CD4-positive, alpha-beta T cell treated with Interferon gamma for 1 hour (primary cell): ENCODE measurements around the gene ERVW-1.
"Not testable (repeated sequence)": the region's sequence is repeated elsewhere in the genome, so short reads cannot be mapped to it uniquely, and the experiment has no call there.

Experiments used
- DNase-seq: peaks from one replicate; pipeline ENCODE4 v3.0.0-alpha.2; 2020

ERVW-1 gene

GRCh38 chr7:92477681-92478080 is at the start of gene ERVW-1:
TSS of gene ERVW-1 (minus strand) at chr7:92477946. CDS start at chr7:92470381, 7,565 bp downstream.
- DNase-seq: not testable (repeated sequence)

DNA sequence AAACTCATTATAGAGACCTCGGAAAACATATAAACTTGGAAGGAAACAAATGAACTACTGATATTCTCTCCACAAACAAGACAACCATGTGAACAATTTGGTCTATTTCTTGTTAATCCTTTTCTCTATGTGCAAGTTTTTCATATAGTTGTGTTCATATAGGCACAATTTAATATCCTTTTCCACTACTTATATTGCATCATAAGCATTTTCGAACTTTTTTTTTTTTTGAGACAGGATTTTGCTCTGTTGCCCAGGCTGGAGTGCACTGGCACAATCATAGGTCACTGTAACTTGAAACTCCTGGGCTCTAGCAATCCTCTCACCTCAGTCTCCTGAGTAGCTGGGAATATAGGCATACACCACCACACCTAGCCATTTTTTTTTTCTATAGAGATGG is 45.4 kb upstream of the ERVW-1 start:
- DNase-seq: no peak

- DNase-seq: no peak
These were observed 42.3 kb upstream of the ERVW-1 start for GRCh38 chr7:92520024-92520423.

DNA sequence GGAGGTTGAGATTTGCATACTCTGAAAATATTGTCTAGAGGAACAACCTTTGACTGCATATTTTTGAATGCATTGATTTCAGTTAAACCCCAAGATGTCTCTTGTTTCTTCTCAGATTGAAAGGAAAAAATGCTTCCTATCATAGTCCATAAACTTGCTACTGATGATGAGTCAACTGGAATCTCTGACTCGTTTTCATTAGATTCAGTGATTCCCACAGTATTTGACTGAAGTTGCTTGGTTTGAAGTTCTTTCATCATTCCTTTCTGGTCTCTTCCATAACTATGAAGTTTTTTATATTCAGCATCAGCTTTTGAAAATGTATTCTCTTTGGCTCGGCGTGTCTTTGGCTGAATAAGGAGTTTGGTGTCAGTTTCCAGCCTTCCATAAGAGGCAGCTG is 39.9 kb upstream of the ERVW-1 start:
- no peak for DNase-seq

GRCh38 chr7:92513167-92513902 is 35.6 kb upstream of the ERVW-1 start:
- DNase-seq: no peak

DNA sequence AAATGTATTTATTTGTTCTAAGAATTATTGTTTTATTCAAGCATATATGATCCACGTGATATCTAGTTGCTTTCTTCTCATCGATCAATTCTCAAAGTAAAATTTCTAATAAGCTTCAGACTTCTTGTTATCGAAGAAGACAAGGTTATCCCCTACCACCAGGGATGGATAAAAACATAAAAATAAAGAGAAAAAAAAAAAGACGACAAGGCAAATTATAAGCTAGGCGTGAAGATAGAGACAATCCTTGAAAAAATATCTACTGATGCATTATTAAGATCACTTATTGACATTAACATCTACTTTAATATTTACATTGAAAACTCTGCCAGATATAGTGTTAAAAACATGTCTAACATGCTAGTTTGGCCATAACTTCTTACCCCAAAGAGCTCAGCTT is 31.2 kb upstream of the ERVW-1 start:
- DNase-seq: no peak

- DNase-seq: no peak
These were observed 28.6 kb upstream of the ERVW-1 start for GRCh38 chr7:92506363-92506762.

DNA sequence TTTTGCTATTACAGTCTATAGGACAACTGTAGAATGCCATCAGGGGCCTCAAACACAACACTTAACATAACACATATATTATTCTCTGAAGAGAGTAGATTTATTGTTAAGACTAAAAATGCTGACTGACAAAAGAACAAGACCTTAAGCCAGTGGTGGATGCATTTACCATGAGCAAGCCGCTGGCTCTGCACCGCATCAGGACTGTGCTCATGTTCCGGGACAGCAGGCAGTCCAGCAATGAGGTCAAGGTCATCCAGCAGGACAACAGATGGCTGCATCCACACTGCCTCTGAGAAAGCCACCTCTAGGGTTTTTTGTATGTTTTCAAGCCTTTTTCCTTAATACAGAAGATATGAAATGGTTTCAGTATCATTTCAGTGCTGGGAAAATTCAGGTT is 26.8 kb upstream of the ERVW-1 start:
- DNase-seq: no peak

GRCh38 chr7:92503767-92504166 is 26.0 kb upstream of the ERVW-1 start:
- DNase-seq: no peak

- no peak for DNase-seq
These were observed 20.8 kb upstream of the ERVW-1 start for GRCh38 chr7:92498557-92498956.

- no peak for DNase-seq
These were observed 19.1 kb upstream of the ERVW-1 start for GRCh38 chr7:92496876-92497275.

DNA sequence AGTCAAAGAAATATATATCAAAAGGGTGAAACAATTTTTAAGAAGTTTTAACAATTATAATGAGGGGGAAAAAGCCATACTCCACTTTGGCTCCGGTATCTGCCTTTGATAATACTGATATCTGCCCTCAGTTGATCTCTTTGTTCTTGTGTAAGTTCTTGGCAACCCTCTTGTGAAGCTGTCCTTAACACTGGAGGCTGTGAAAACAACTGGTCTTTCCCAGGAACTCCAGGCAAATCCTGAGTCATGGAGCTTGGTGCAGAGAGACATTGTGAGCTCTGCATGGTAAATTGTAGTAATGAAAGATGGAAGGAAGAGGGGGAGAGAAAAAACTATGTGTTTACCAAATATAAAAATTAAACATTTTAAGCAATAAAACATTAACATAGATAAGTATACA is 11.9 kb upstream of the ERVW-1 start:
- no peak for DNase-seq

GRCh38 chr7:92487804-92488203 is 10.1 kb upstream of the ERVW-1 start:
- DNase-seq: no peak

DNA sequence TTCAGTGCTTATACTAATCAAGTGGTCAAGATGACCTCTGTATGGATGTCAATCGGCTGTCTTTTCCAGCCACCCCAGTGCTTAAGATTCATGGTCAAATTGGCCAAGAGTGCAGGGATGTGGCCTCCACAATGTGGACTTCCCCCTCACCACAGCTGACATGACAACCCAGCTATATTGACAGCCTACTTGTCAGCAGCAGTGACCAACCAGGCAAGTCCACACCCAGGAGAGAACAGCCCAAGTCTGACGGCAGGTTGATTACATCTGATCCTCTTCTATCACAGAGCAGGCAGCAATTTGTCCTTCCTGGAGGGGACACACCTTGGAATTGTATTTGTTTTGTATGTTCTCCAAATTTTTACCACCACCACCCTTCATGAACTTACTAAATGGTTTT is 8.2 kb upstream of the ERVW-1 start:
- DNase-seq: no peak

- no peak for DNase-seq
These were observed 7.6 kb upstream of the ERVW-1 start for GRCh38 chr7:92485267-92485892.

DNA sequence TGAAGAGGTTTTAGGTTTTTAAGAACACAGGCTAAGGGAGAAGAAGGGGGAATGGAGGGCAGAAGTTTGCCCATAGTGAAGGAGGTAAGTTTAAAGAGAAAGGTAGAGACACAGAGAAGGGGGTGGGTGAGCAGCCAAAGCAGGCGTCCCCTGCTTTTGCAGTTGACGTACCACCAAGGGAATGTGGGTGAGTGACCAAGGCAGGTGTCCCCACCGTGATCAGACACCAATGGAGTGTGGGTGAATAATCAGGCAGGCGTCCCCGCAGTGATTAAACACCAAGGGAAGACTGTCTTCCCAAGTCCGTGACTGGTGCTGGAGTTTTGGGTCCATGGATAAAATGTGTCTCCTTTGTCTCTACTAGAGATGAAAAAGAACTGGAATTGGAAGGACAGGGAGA is 6.5 kb upstream of the ERVW-1 start:
- not testable (repeated sequence) for DNase-seq

- not testable (repeated sequence) for DNase-seq
These were observed 5.9 kb upstream of the ERVW-1 start for GRCh38 chr7:92483624-92484023.

DNA sequence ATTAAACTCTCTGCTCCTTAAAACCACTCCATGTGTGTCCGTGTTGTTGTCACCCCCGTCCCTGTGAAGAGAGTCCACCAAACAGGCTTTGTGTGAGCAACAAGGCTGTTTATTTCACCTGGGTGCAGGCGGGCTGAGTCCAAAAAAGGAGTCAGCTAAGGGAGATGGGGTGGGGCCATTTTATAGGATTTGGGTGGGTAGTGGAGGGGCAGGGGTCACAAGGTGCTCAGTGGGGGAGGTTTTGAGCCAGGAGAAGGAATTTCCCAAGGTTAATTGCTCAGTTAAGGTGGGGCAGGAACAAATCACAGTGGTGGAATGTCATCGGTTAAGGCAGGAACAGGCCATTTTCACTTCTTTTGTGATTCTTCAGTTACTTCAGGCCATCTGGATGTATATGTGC is 1.4 kb upstream of the ERVW-1 start:
- DNase-seq: not testable (repeated sequence)

- no peak for DNase-seq
These were observed 965 bp upstream of the ERVW-1 start for GRCh38 chr7:92478711-92479110.

GRCh38 chr7:92478095-92478494 is 349 bp upstream of the ERVW-1 start:
- no peak for DNase-seq

GRCh38 chr7:92475851-92476590 is 1.7 kb downstream of the ERVW-1 start:
- DNase-seq: not testable (repeated sequence)

DNA sequence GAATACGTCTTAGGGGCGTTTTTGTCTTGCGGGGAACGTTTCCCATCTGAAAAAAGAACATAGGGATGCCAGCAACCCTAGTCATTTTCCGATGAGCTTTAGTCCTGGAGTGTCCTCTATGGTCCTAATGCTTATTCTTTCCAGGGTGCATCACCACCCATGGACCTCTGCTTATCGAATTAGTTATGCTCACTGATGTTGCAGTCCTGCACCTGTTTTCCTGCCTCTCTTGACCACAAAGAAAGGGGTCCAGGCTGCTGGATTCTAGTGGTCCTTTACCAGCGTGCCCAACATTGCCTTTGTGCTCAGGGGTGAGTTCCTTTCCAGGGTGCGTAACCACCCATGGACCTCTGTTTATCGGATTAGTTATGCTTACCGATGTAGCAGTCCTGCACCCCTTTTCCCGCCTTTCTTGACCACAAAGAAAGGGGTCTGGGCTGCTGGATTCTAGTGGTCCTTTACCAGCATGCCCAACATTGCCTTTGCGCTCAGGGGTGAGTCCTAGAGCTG is 2.4 kb downstream of the ERVW-1 start:
- not testable (repeated sequence) for DNase-seq

DNA sequence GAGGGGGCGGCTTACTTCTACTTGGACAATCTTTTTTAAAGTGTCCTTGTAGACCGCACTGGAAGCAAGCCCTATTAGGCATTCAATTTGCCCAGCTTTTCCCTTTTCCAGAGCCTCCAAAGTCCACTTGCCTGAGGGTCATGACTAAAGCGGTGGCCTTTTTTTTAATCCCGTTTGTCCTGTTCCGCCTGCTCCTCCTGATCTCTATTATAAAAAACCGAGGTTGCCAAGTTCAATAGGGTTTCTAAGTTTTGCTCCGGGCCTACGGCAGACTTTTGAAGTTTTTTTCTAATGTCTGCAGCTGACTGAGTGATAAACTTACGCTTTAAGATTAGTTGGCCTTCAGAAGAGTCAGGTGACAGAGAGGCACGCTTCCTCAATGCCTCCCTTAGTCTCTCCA is 3.8 kb downstream of the ERVW-1 start:
- DNase-seq: not testable (repeated sequence)

- DNase-seq: not testable (repeated sequence)
These were observed 9.2 kb downstream of the ERVW-1 start for GRCh38 chr7:92468589-92468988.
